Erythroblast (primary cell): ENCODE data around the gene UPP1.

ENCODE experiments used
- GATA1 ChIP-seq: IDR thresholded peaks from 2 replicates; pipeline ENCODE4 v1.6.1; 2011; ENCODE audit warnings: low read depth, mild to moderate bottlenecking, control low read depth, low read length, moderate library complexity
- POLR2A ChIP-seq: IDR thresholded peaks from 2 replicates; pipeline ENCODE4 v1.6.1; 2011; ENCODE audit warnings: mild to moderate bottlenecking, low read length

DNA sequence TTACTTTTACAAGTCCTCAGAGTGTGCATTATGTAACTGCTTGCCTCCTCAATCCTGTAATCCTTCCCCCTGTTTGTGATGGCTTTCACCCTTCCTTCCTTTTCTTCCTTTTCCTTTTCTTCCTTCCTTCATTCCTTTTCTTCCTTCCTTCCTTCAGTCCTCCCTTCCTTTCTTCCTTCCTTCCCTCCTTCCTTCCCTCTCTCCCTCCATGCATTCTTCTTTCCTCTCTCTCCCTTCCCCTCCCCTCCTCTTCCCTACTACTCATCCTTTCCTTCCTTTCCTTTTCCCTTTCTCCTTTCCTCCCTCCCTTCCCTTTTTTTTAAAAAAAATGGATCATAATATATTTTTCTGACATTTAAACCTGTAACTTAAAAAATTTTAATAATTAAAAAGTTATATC lies 60.0 kb downstream of the UPP1 start:
- TF ChIP-seq POLR2A (no peak), GATA1 (no peak)
